SK-N-SH (cell line): ENCODE data around the gene KRT72. TPM values are rescaled to one million over a fixed set of nuclear protein-coding genes. Genes with fewer than 3 reads are reported as not detected.

ENCODE experiments used
- CTCF ChIA-PET: fragments of 300-600, 350-600 bp; formaldehyde crosslinking; extraction: SDS; loops from one replicate; lab custom pipeline; 2021; lab: Yijun Ruan, JAX
- POLR2A ChIA-PET: fragments of 350-600 bp; sonication (Branson Sonifier 250); formaldehyde crosslinking; extraction: SDS; loops from one replicate; lab custom pipeline; 2020; ENCODE audit warnings: antibody characterized with exemption, inconsistent platforms; lab: Yijun Ruan, JAX
- DNase-seq: peaks from one replicate; pipeline ENCODE4 v3.0.0; 2012
- H2AFZ ChIP-seq: fragments of 200-600 bp; sonication (generic); 2 replicates; pipeline ENCODE4 v1.8.1; 2016; ENCODE audit warnings: antibody characterized with exemption, mild to moderate bottlenecking, low read depth
- H3F3A ChIP-seq: fragments of 200-600 bp; sonication (generic); replicated peaks from 2 replicates; pipeline ENCODE3; 2016; ENCODE audit warnings: antibody characterized with exemption, mild to moderate bottlenecking; ENCODE audit not compliant: insufficient read depth
- H3K27ac ChIP-seq, 2 experiments: fragments of 200-500 bp in 1 of 2; fragments of 200-600 bp in 1 of 2; sonication (Bioruptor generic) in 1 of 2; sonication (generic), shearing (Covaris generic) in 1 of 2; 2 replicates each; pipeline versions ENCODE4 v1.5.1 to v1.6.1; 2014 to 2016; ENCODE audit warnings: low read depth in 2 of 2, inconsistent platforms in 1 of 2, low read length in 1 of 2, mild to moderate bottlenecking in 1 of 2, mixed read lengths in 1 of 2
- H3K27me3 ChIP-seq: fragments of 200-600 bp; sonication (generic), shearing (Covaris generic); 2 replicates; pipeline ENCODE4 v1.6.1; 2016; ENCODE audit warnings: mixed run types; ENCODE audit not compliant: insufficient read depth
- H3K36me3 ChIP-seq, 2 experiments: fragments of 200-500 bp in 1 of 2; fragments of 200-600 bp in 1 of 2; sonication (Bioruptor generic) in 1 of 2; sonication (generic) in 1 of 2; replicated peaks in 1 of 2; 2 replicates each; pipeline versions ENCODE3 to v1.5.1; 2014 to 2016; ENCODE audit warnings: low read length in 1 of 2, mild to moderate bottlenecking in 1 of 2; ENCODE audit not compliant: insufficient read depth in 2 of 2, control insufficient read depth in 1 of 2
- H3K4me1 ChIP-seq, 2 experiments: fragments of 200-500 bp in 1 of 2; fragments of 200-600 bp in 1 of 2; sonication (Bioruptor generic) in 1 of 2; sonication (generic), shearing (Covaris generic) in 1 of 2; 2 replicates each; pipeline versions ENCODE4 v1.5.1 to v1.6.1; 2014 to 2016; ENCODE audit warnings: low read depth in 1 of 2, low read length in 1 of 2, mixed run types in 1 of 2; ENCODE audit not compliant: insufficient read depth in 2 of 2, control insufficient read depth in 1 of 2
- H3K4me2 ChIP-seq: fragments of 200-600 bp; sonication (generic), shearing (Covaris generic); 2 replicates; pipeline ENCODE4 v1.6.1; 2017; ENCODE audit warnings: mixed run types
- H3K4me3 ChIP-seq, 2 experiments: fragments of 200-500 bp in 1 of 2; fragments of 200-600 bp in 1 of 2; sonication (Bioruptor generic) in 1 of 2; sonication (generic), shearing (Covaris generic) in 1 of 2; 2 replicates each; pipeline versions ENCODE4 v1.5.1 to v1.8.1; 2014 to 2016; ENCODE audit warnings: low read depth in 2 of 2, inconsistent platforms in 1 of 2, low read length in 1 of 2, mild to moderate bottlenecking in 1 of 2, mixed read lengths in 1 of 2, moderate library complexity in 1 of 2
- H3K79me2 ChIP-seq: fragments of 200-600 bp; sonication (generic); 2 replicates; pipeline ENCODE4 v1.8.1; 2017; ENCODE audit warnings: mild to moderate bottlenecking; ENCODE audit not compliant: insufficient read depth
- H3K9ac ChIP-seq: fragments of 200-600 bp; sonication (generic); 2 replicates; pipeline ENCODE4 v1.6.1; 2017; ENCODE audit warnings: mixed run types
- H3K9me2 ChIP-seq: fragments of 200-600 bp; sonication (generic); 2 replicates; pipeline ENCODE4 v1.6.1; 2017; ENCODE audit warnings: mixed run types
- H3K9me3 ChIP-seq: fragments of 200-600 bp; sonication (generic); 2 replicates; pipeline ENCODE4 v1.6.1; 2017; ENCODE audit warnings: mixed run types, mild to moderate bottlenecking, moderate library complexity
- H4K20me1 ChIP-seq: fragments of 200-600 bp; sonication (generic); 2 replicates; pipeline ENCODE4 v1.6.1; 2017; ENCODE audit warnings: mild to moderate bottlenecking, mixed run types; ENCODE audit not compliant: insufficient read depth
- CHD2 ChIP-seq: fragments of 150-350 bp; IDR thresholded peaks from 2 replicates; pipeline ENCODE4 v1.6.1; 2018; ENCODE audit warnings: low read length; ENCODE audit not compliant: partially characterized antibody
- GATA2 ChIP-seq: sonication (generic); formaldehyde crosslinking; IDR thresholded peaks from 2 replicates; pipeline ENCODE4 v1.5.0; 2020; ENCODE audit warnings: mild to moderate bottlenecking, missing genetic modification reagents
- IRF3 ChIP-seq: fragments of 150-350 bp; IDR thresholded peaks from 2 replicates; pipeline ENCODE4 v1.6.1; 2016; ENCODE audit warnings: mild to moderate bottlenecking, low read depth, low read length
- JUND ChIP-seq: IDR thresholded peaks from 2 replicates; pipeline ENCODE4 v1.4.0; 2012
- MEF2A ChIP-seq: IDR thresholded peaks from 2 replicates; pipeline ENCODE4 v1.4.0; 2012; ENCODE audit warnings: low read depth, borderline replicate concordance
- MXI1 ChIP-seq: IDR thresholded peaks from 2 replicates; pipeline ENCODE4 v1.6.1; 2012; ENCODE audit warnings: mild to moderate bottlenecking, low read depth, low read length, improper control_type of control experiment
- NFIC ChIP-seq: IDR thresholded peaks from 2 replicates; pipeline ENCODE4 v1.4.0; 2012; ENCODE audit warnings: borderline replicate concordance
- NRF1 ChIP-seq: IDR thresholded peaks from 2 replicates; pipeline ENCODE4 v1.6.1; 2012; ENCODE audit warnings: low read depth, mild to moderate bottlenecking, low read length
- POLR2AphosphoS5 ChIP-seq: IDR thresholded peaks from 2 replicates; pipeline ENCODE4 v1.6.1; 2012; ENCODE audit warnings: low read depth, low read length
- RAD21 ChIP-seq: IDR thresholded peaks from 2 replicates; pipeline ENCODE4 v1.6.1; 2012; ENCODE audit warnings: mild to moderate bottlenecking, low read length
- RXRA ChIP-seq: IDR thresholded peaks from 2 replicates; pipeline ENCODE4 v1.4.0; 2012; ENCODE audit warnings: low read depth, mild to moderate bottlenecking, borderline replicate concordance
- SIN3A ChIP-seq: IDR thresholded peaks from 2 replicates; pipeline ENCODE4 v1.6.1; 2012; ENCODE audit warnings: low read depth, mild to moderate bottlenecking, low read length, moderate library complexity, borderline replicate concordance
- SMC3 ChIP-seq: IDR thresholded peaks from 2 replicates; pipeline ENCODE4 v1.6.1; 2012; ENCODE audit warnings: low read depth, low read length, improper control_type of control experiment
- TAF1 ChIP-seq: IDR thresholded peaks from 2 replicates; pipeline ENCODE4 v1.6.1; 2012; ENCODE audit warnings: low read depth, mild to moderate bottlenecking, low read length, moderate library complexity, borderline replicate concordance
- TCF12 ChIP-seq: IDR thresholded peaks from 2 replicates; pipeline ENCODE4 v1.4.0; 2012
- TEAD4 ChIP-seq: IDR thresholded peaks from 2 replicates; pipeline ENCODE4 v1.4.0; 2012; ENCODE audit warnings: mild to moderate bottlenecking, borderline replicate concordance; ENCODE audit not compliant: insufficient read depth
- ZBTB33 ChIP-seq: IDR thresholded peaks from 2 replicates; pipeline ENCODE4 v1.4.0; 2012; ENCODE audit warnings: low read depth, borderline replicate concordance
- WGBS: methylation state at CpG from one replicate; pipeline ENCODE4 v1.1.6; 2017; ENCODE audit warnings: low lambda C conversion rate; 5-methylcytosine and 5-hydroxymethylcytosine counted together
- polyA plus RNA-seq, 3 experiments: library from polyadenylated mRNA; depleted of rRNA; stranded (reverse); fragments of >200 nt; gene quantifications; 2 replicates each; pipeline ENCODE4 v1.2.3, GENCODE V29; 2012
- TF ChIP-seq, protein P1 (sequence below): fragments of 200-600 bp; sonication (generic); IDR thresholded peaks from 2 replicates; pipeline ENCODE4 v1.6.1; 2017; ENCODE audit warnings: antibody characterized with exemption, mild to moderate bottlenecking, moderate library complexity
- TF ChIP-seq, protein P2 (sequence below): IDR thresholded peaks from 2 replicates; pipeline ENCODE4 v1.4.0; 2012; ENCODE audit warnings: low read depth, borderline replicate concordance

Gene KRT72
- polyA plus RNA-seq, 1 of the 3 experiments (the other 2 are of a cell fraction): not detected

DNA sequence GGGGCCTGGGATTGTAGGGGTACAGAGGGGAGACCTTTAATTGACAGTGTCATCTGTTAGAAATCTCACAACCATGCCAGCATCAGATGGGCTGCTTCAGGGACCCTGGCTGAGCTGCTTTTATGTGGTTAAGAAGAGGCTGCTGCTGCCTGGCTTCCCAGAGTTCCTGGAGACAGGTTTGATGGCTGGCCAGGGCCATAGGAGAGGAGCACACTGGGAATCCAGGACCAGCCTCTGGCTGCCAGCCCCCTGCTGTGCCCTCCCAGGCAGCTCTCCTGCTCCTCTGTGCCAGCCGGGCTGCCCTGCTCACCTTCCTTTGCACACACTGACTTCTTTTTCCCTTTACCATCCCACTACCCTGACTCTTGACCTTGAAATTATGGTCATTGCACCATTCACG, 17.6 kb upstream of the KRT72 start:
- Histone ChIP-seq H4K20me1 (no peaks in the 10 kb centered on the region), H3K27ac (no peak overlapping the region), H3K9ac (no peak overlapping the region), H3K4me2 (no peak overlapping the region), H3K9me3 (no peaks in the 10 kb centered on the region), H3K36me3 (no peaks in the 10 kb centered on the region), H3K9me2 (no peaks in the 10 kb centered on the region), H3K4me3 (no peak overlapping the region), H2AFZ (no peak overlapping the region), H3K4me1 (no peaks in the 10 kb centered on the region), H3F3A (no peaks in the 10 kb centered on the region), H3K27me3 (peaks cover 52% of the 10 kb centered on the region; the same call in 1 of the 2 replicates), H3K79me2 (no peaks in the 10 kb centered on the region)
- no peak for TF ChIP-seq NFIC
- TF ChIP-seq, protein P1, sequence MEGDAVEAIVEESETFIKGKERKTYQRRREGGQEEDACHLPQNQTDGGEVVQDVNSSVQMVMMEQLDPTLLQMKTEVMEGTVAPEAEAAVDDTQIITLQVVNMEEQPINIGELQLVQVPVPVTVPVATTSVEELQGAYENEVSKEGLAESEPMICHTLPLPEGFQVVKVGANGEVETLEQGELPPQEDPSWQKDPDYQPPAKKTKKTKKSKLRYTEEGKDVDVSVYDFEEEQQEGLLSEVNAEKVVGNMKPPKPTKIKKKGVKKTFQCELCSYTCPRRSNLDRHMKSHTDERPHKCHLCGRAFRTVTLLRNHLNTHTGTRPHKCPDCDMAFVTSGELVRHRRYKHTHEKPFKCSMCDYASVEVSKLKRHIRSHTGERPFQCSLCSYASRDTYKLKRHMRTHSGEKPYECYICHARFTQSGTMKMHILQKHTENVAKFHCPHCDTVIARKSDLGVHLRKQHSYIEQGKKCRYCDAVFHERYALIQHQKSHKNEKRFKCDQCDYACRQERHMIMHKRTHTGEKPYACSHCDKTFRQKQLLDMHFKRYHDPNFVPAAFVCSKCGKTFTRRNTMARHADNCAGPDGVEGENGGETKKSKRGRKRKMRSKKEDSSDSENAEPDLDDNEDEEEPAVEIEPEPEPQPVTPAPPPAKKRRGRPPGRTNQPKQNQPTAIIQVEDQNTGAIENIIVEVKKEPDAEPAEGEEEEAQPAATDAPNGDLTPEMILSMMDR: no peak
- TF ChIP-seq NRF1: no peak
- TF ChIP-seq RAD21: no peak
- TF ChIP-seq TAF1: no peak
- TF ChIP-seq POLR2AphosphoS5: no peak
- TF ChIP-seq SMC3: no peak
- no peak for TF ChIP-seq TCF12
- no peak for TF ChIP-seq TEAD4
- no peak for TF ChIP-seq SIN3A
- no peak for TF ChIP-seq ZBTB33
- TF ChIP-seq, protein P2, sequence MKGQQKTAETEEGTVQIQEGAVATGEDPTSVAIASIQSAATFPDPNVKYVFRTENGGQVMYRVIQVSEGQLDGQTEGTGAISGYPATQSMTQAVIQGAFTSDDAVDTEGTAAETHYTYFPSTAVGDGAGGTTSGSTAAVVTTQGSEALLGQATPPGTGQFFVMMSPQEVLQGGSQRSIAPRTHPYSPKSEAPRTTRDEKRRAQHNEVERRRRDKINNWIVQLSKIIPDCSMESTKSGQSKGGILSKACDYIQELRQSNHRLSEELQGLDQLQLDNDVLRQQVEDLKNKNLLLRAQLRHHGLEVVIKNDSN: no peak
- no peak for TF ChIP-seq JUND
- no peak for TF ChIP-seq MEF2A
- TF ChIP-seq RXRA: no peak
- TF ChIP-seq CHD2: no peak
- TF ChIP-seq IRF3: no peak
- TF ChIP-seq MXI1: no peak
- no peak for TF ChIP-seq GATA2 (CRISPR knock-in tag)
- DNase-seq: no peak
- ChIA-PET POLR2A (no interaction called here), CTCF (interaction anchor here (0.9 kb wide), 1 partner anchor 247 kb away, joined by 3 read pairs; no protein-coding TSS in a partner anchor)
- WGBS: 19% methylated on average over 2 of the region's 2 CpGs
